HepG2 (cell line): ENCODE data around the gene NUDT1. TPM values are rescaled to one million over a fixed set of nuclear protein-coding genes. Genes with fewer than 3 reads are reported as not detected.

Source experiments
- ATF5 ChIP-seq: sonication (generic); formaldehyde crosslinking; IDR thresholded peaks from 2 replicates; pipeline ENCODE4 v1.4.0; 2020; ENCODE audit warnings: mild to moderate bottlenecking, low read depth, missing genetic modification reagents
- ATF7 ChIP-seq, 2 experiments: fragments of 450-650 bp in 1 of 2; sonication (generic) in 1 of 2; formaldehyde crosslinking in 1 of 2; IDR thresholded peaks; 2 replicates each; pipeline versions ENCODE4 v1.4.0 to v1.6.1; 2016 to 2020; ENCODE audit warnings: antibody characterized with exemption in 1 of 2, mild to moderate bottlenecking in 1 of 2, missing genetic modification reagents in 1 of 2
- ETV6 ChIP-seq: sonication (generic); formaldehyde crosslinking; conservative IDR thresholded peaks from 2 replicates; pipeline ENCODE4 v1.4.0; 2020; ENCODE audit warnings: missing genetic modification reagents
- GZF1 ChIP-seq: sonication (generic); formaldehyde crosslinking; IDR thresholded peaks from 2 replicates; pipeline ENCODE4 v1.5.1; 2020; ENCODE audit warnings: mild to moderate bottlenecking, missing genetic modification reagents
- JUND ChIP-seq: sonication (generic); formaldehyde crosslinking; IDR thresholded peaks from 2 replicates; pipeline ENCODE4 v1.8.0; 2022; ENCODE audit warnings: mild to moderate bottlenecking, missing genetic modification reagents
- NR2C2 ChIP-seq: sonication (generic); formaldehyde crosslinking; IDR thresholded peaks from 2 replicates; pipeline ENCODE4 v1.4.0; 2020; ENCODE audit warnings: missing genetic modification reagents, mild to moderate bottlenecking, moderate library complexity, borderline replicate concordance
- PCBP2 ChIP-seq: fragments of 200-400 bp; formaldehyde crosslinking; optimal IDR thresholded peaks from 2 replicates; pipeline ENCODE3; 2018; ENCODE audit warnings: low read length, low read depth; ENCODE audit not compliant: poor library complexity, severe bottlenecking
- RBM22 ChIP-seq: fragments of 200-400 bp; formaldehyde crosslinking; optimal IDR thresholded peaks from 2 replicates; pipeline ENCODE3; 2017; ENCODE audit warnings: mild to moderate bottlenecking, low read length, moderate library complexity
- RERE ChIP-seq: IDR thresholded peaks from 2 replicates; pipeline ENCODE4 v1.6.1; 2016; ENCODE audit warnings: low read depth, missing genetic modification reagents, missing compliant biosample characterization
- TCF7L2 ChIP-seq: IDR thresholded peaks from 2 replicates; pipeline ENCODE4 v1.6.1; 2011; ENCODE audit warnings: mild to moderate bottlenecking, low read depth, low read length, moderate library complexity
- ZNF567 ChIP-seq: sonication (generic); formaldehyde crosslinking; IDR thresholded peaks from 2 replicates; pipeline ENCODE4 v1.8.1; 2023; ENCODE audit warnings: mild to moderate bottlenecking, missing genetic modification reagents, borderline replicate concordance
- ZNF598 ChIP-seq: sonication (generic); formaldehyde crosslinking; IDR thresholded peaks from 2 replicates; pipeline ENCODE4 v1.5.1; 2020; ENCODE audit warnings: mild to moderate bottlenecking, missing genetic modification reagents, borderline replicate concordance
- ZNF891 ChIP-seq: sonication (generic); formaldehyde crosslinking; IDR thresholded peaks from 2 replicates; pipeline ENCODE4 v1.5.0; 2020; ENCODE audit warnings: mild to moderate bottlenecking, missing genetic modification reagents
- ZSCAN5A ChIP-seq: sonication (generic); formaldehyde crosslinking; IDR thresholded peaks from 2 replicates; pipeline ENCODE4 v1.8.0; 2022; ENCODE audit warnings: mild to moderate bottlenecking, missing genetic modification reagents, borderline replicate concordance
- polyA plus RNA-seq, 8 experiments: library from polyadenylated mRNA; depleted of rRNA in 3 of 8; stranded (reverse) in 7 of 8; unstranded in 1 of 8; fragments of >200 nt; fragmentation: Illumina TruSeq in 4 of 8; extraction: Trizol in 4 of 8; gene quantifications; 2 replicates each; pipeline versions ENCODE4 v1.2.1 to v1.2.3, GENCODE V29; 2011 to 2016; ENCODE audit warnings: low read depth in 4 of 8, missing spikeins in 1 of 8, mixed read lengths in 1 of 8; ENCODE audit not compliant: insufficient read depth in 1 of 8
- total RNA-seq, 5 experiments: library from RNA; depleted of rRNA; stranded (reverse); fragments of >200 nt; fragmentation: Illumina TruSeq; extraction: Trizol; gene quantifications; 2 replicates each; pipeline ENCODE4 v1.2.3, GENCODE V29; 2016; ENCODE audit warnings: low read depth in 1 of 5
- TF ChIP-seq, protein P1 (sequence below): sonication (generic); formaldehyde crosslinking; IDR thresholded peaks from 2 replicates; pipeline ENCODE4 v1.4.0; 2020; ENCODE audit warnings: missing genetic modification reagents

Gene NUDT1
- total and polyA plus RNA-seq, 2 of the 13 experiments (the other 11 are each of a cell fraction or from before 2014, with no cell fraction given): 9.1 to 26.8 TPM

DNA sequence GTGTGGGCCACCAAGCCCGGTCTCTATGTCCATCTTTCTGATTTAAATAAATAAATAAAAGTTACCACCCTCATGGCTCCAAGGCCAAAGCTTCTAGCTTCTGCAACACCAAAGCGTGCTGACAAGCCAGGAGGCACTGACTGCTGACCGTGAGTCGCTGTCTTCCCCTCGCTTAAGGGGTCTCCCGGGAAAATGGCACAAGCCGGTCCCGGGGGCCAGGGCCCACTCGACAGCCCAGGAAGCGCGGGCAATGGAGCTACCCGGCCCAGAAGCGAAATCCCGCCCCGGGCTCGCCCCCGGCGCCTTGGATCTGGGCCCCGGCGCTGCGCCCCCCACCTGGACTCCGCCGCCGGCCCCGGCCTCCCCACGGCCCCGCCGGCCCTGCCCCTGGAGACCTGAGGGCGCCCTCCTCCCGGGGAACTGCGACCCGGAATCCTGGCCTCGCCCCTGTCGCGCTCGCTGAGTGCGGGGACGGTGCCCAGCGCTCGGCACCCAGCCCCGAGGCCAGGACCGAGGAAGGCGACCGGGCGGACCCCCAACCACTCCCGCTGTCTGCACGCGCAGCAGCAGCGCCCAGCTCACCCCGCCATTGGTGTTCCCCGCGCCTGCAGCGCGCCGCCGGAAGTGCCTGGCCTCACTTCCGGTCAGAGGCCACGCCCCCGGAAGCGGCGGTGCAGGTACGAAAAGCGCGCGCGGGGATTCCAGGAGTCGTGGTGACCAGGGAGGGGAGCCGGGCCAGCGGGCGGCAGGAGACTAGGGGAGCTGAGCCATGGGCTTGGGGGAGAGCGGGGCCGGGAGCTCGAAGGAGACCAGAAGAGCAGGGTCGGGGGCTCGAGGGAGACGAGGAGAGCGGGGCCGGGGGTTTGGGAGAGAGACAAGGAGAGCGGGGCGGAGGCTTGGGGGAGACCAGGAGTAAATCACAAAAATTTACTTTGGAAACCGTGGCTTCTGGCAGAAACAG, at the start of gene NUDT1, which contains the start of gene MRM2 (continued):
- TF ChIP-seq ATF5: no peak
- no peak for TF ChIP-seq RERE (CRISPR knock-in tag)
- TF ChIP-seq ZSCAN5A (CRISPR knock-in tag): peak; percentile 59; the same call in 1 of the 2 replicates
- TF ChIP-seq ZNF567 (CRISPR knock-in tag): 0 out of 2 replicates have a peak, but pooled peaks have one; percentile 45
- peak; percentile 62; the same call in 1 of the 2 replicates for TF ChIP-seq ZNF598
- TF ChIP-seq, protein P1, sequence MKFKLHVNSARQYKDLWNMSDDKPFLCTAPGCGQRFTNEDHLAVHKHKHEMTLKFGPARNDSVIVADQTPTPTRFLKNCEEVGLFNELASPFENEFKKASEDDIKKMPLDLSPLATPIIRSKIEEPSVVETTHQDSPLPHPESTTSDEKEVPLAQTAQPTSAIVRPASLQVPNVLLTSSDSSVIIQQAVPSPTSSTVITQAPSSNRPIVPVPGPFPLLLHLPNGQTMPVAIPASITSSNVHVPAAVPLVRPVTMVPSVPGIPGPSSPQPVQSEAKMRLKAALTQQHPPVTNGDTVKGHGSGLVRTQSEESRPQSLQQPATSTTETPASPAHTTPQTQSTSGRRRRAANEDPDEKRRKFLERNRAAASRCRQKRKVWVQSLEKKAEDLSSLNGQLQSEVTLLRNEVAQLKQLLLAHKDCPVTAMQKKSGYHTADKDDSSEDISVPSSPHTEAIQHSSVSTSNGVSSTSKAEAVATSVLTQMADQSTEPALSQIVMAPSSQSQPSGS (CRISPR knock-in tag): 0 out of 2 replicates have a peak, but pooled peaks have one; percentile 14
- TF ChIP-seq ATF7 (IDR thresholded peaks at IDR 0.05): no peak
- TF ChIP-seq ATF7 (CRISPR knock-in tag; IDR thresholded peaks at IDR 0.05): 0 out of 2 replicates have a peak, but pooled peaks have one; percentile 20
- no peak for TF ChIP-seq TCF7L2
- TF ChIP-seq RBM22: no peak
- TF ChIP-seq ZNF891: peak; percentile 90
- peak; percentile 53; the same call in 1 of the 2 replicates for TF ChIP-seq NR2C2 (CRISPR knock-in tag)
- no peak for TF ChIP-seq JUND
- TF ChIP-seq GZF1 (CRISPR knock-in tag): peak; percentile 93
- TF ChIP-seq ETV6 (CRISPR knock-in tag): 0 out of 2 replicates have a peak, but pooled peaks have one; percentile 26
- no peak for TF ChIP-seq PCBP2
